ENCODE measurements around the gene PXYLP1.

- TF ChIP-seq EZH2 (IDR thresholded peaks at IDR 0.05; ENCODE audit: insufficient read depth, poor library complexity, severe bottlenecking) (no peak), EZH2phosphoT487 (IDR thresholded peaks at IDR 0.05; ENCODE audit: insufficient read depth, low read depth) (no peak)
Measured at GRCh38 chr3:141279077-141279967, 47.7 kb downstream of the PXYLP1 start.

Measured in GM23248 (cell line).